Stomach (tissue), 4 donors: Measurements from ENCODE around the gene ST6GALNAC3.

ENCODE experiments used
- EP300 ChIP-seq: sonication (generic); formaldehyde crosslinking; IDR thresholded peaks from one replicate; pipeline ENCODE4 v1.6.1; 2017; ENCODE audit warnings: antibody characterized with exemption
- POLR2A ChIP-seq, 4 donors: fragments of 450-650 bp; IDR thresholded peaks; one replicate each; pipeline ENCODE4 v1.6.1; 2016; ENCODE audit warnings: antibody characterized with exemption in 4 of 4, control low read depth in 2 of 4, mild to moderate bottlenecking in 1 of 4, moderate library complexity in 1 of 4
- TF ChIP-seq, protein P1 (sequence below), 7 experiments: fragments of 450-650 bp in 4 of 7; fragments of 200-600 bp in 3 of 7; sonication (generic) in 3 of 7; IDR thresholded peaks; one replicate each; pipeline ENCODE4 v1.5.1; 2016 to 2019; ENCODE audit warnings: antibody characterized with exemption in 7 of 7, control low read depth in 2 of 7, mild to moderate bottlenecking in 1 of 7

DNA sequence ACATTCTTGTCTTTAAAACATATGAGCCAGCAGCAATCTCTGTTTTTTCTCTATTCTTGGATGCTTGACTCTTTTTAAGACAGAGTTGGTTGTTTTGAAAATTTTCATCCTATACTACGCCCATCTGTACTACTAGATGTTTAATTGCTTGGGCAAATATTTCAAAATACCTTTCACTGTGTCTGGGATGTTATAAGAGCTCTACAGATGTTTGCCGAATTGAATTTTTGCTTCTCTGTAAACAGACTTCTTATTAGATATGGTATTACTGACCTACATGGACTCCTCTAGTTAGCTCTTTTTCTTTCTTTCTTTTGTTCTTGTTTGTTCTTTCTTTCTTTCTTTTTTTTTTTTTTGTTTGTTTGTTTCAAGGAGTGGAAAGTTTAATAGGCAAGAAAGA, 345.1 kb downstream of the ST6GALNAC3 start:
- TF ChIP-seq POLR2A (IDR thresholded peaks at IDR 0.05), result no peak
- TF ChIP-seq, protein P1, sequence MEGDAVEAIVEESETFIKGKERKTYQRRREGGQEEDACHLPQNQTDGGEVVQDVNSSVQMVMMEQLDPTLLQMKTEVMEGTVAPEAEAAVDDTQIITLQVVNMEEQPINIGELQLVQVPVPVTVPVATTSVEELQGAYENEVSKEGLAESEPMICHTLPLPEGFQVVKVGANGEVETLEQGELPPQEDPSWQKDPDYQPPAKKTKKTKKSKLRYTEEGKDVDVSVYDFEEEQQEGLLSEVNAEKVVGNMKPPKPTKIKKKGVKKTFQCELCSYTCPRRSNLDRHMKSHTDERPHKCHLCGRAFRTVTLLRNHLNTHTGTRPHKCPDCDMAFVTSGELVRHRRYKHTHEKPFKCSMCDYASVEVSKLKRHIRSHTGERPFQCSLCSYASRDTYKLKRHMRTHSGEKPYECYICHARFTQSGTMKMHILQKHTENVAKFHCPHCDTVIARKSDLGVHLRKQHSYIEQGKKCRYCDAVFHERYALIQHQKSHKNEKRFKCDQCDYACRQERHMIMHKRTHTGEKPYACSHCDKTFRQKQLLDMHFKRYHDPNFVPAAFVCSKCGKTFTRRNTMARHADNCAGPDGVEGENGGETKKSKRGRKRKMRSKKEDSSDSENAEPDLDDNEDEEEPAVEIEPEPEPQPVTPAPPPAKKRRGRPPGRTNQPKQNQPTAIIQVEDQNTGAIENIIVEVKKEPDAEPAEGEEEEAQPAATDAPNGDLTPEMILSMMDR (IDR thresholded peaks at IDR 0.05), result no peak
- TF ChIP-seq EP300, result no peak
